DMS 273 treated with DMSO at 0.1 percent for 48 hours (cell line): ENCODE results near the gene PGA3.
"Not testable (repeated sequence)": the region's sequence is repeated elsewhere in the genome, so short reads cannot be mapped to it uniquely, and the experiment has no call there.

Experiments used
- DNase-seq: peaks from one replicate; lab custom pipeline; 2025; lab: John Stamatoyannopoulos, UW

The PGA3 gene

GRCh38 chr11:61250796-61251765, 47.8 kb downstream of the PGA3 start:
- not testable (repeated sequence) for DNase-seq

- DNase-seq, result peak; percentile 1
Observed at GRCh38 chr11:61252332-61252731, 49.0 kb downstream of the PGA3 start.

GRCh38 chr11:61254403-61255025, 51.2 kb downstream of the PGA3 start:
- DNase-seq, result peak; percentile 11

GRCh38 chr11:61256710-61257482, 53.6 kb downstream of the PGA3 start:
- DNase-seq, result no peak

- no peak for DNase-seq
Observed at GRCh38 chr11:61258546-61258945, 55.2 kb downstream of the PGA3 start.

GRCh38 chr11:61259363-61259762, 56.0 kb downstream of the PGA3 start:
- DNase-seq, result no peak
